Measurements from ENCODE around the gene AP5Z1.

AP5Z1 gene

DNA sequence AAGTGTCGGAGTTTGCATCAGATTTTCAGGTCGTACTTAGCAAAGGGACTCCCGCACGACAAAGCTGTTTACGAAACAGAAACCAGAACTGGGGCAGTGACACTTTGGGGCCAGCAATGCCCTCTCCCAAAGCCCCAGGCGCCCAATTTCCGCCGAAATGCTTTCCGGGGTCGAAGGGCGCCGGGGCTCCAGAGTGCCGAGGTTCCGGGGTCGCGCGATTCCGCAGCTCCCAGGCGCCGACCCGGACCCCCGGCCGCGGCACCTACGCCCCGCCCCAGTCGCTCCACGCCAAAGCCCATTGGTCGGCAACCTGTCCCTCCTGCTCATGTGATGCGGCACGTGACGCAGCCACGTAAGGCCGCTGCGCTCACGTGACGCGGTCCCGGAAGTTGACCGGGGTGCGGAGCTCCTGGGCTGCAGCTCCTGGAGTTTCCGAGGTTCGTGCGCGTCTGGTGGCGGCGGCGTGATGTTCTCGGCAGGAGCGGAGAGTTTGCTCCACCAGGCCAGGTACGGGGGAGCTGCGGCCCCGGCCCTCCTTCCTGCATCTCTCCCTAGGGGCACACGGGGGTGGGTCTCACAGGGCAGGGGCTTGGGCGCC lies at the start of gene AP5Z1:
Gene AP5Z1 (plus strand): TSS at position 374 of the 598 bp plus-strand sequence. CDS start 93 bp downstream, at position 467.
- peak; percentile 95 for DNase-seq

DNA sequence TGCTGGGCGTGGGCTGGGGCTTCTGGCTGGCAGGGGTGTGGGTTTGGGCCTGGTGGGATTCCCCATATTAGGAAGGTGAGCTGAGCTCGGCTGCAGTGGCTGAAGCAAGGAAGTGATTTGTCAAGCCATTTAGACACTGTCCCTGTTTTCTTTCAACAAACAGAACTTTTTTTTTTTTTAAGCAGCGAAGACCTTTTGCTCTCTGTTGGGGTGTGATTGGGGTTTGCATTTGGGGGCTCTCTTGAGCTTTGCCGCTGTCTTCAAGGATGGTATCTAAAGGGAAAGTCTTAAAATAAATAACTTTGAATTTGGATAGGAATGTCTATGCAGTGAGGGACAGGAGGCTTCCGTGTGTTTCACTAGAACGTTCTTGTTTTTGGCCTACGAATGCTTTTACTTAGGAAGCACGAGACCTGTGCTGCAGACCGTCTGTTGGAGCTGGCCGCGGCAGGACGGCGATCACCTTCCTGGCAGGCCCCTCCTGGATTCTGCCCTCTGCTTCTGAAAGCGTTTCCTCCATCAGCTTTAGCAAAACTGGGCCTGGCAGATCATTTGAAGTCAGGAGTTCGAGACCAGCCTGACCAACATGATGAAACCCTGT lies 49.5 kb upstream of the AP5Z1 start:
- no peak for DNase-seq

GRCh38 chr7:4726566-4726965 lies 48.9 kb upstream of the AP5Z1 start:
- no peak for DNase-seq

- DNase-seq = no peak
Measured at GRCh38 chr7:4727914-4728705, 47.3 kb upstream of the AP5Z1 start.

DNA sequence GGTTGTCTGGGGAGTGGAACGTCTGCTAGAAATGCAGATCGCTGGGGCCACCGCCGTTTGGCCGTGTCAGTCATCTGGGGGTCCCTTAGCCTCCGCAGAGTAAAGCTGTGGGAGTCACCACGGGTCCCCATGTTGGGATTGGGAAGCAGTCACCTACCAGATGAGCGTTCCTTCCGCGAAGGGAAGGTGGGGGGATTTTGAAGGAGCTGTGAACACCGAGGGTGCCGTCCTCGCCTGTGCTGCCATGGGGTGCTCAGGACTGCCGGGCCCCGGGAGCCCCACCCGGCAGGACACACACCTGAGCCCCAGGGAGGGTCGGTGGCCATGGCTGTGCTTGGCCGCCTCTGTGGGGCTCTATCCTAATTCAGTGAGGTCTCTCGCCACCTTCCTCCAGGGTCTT lies 46.2 kb upstream of the AP5Z1 start:
- DNase-seq = no peak

DNA sequence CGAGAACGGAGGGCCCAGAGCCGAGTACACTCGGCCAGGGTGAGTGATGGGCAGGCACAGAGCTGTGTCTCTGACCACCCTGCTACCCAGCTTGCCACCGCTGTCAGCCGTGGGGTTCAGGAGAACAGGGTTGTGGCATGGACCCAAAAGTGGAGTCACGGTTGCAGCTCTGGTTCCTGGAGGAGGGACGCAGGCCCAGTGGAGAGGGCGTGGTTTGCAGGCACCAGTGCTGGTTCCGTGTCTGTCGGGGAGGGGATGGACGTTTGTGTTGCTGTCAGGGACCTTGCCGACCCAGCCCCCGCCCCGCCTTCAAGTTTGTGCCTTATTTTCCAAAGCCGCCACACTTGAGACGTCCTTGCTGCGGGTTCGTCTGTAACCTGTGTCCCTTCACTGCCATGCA lies 45.1 kb upstream of the AP5Z1 start:
- no peak for DNase-seq

DNA sequence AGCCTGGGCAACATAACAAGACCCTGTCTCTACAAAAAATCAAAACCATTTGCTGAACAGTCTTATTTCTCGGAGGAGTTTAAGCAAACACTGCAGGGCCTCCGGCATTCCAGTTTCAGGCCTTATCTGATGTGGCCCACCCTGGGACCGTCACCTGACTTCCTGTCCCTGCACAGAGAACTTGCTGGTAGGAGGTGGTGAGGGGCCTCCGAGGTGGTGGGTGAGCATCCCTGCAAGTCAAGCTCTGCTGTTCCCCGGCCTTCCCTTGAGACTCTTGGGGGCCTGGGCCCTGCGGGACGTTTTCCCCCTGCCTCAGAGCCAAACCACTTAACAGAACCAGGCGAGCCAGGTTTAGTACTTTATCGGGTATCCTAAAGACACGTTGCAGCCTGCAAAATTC lies 44.5 kb upstream of the AP5Z1 start:
- no peak for DNase-seq

- no peak for DNase-seq
Measured at GRCh38 chr7:4731803-4732202, 43.6 kb upstream of the AP5Z1 start.

- DNase-seq = no peak
Measured at GRCh38 chr7:4733936-4734528, 41.4 kb upstream of the AP5Z1 start.

DNA sequence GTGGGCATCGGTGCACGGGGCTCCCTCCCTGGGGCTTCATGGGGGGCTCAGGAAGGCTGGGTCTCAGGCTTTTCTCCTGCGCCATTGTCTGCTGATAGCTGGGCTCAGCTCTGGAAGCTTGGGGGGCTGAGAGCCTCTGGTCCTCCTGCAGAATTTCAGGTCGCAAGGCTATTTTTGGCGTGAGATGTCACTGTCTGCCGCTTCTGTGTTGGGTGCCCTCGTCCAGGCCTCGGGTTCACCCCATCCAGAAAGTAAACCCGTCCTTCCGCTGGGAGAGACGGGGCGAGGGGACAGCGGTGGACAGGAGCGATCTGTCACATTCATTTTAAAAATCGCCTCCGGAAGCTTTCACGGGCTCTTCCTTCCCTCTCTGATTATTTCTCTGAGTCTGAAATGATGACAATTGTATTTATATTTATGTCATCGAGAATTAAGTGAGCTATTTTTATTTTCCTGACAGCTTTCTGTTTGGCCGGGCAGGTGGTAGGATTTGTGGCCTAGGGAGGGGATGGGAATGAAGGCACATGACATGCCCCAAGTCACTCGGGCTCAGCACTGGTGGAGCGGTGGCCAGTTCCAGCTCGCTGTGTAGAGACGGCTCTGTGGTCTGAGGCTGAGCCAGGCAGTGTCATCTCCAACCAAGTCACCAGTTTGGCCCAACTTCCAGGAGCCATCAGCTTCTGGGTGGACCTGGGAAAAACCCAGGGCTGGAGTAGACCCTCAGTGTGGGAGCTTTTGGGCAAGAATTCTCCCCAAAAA lies 40.7 kb upstream of the AP5Z1 start:
- no peak for DNase-seq

DNA sequence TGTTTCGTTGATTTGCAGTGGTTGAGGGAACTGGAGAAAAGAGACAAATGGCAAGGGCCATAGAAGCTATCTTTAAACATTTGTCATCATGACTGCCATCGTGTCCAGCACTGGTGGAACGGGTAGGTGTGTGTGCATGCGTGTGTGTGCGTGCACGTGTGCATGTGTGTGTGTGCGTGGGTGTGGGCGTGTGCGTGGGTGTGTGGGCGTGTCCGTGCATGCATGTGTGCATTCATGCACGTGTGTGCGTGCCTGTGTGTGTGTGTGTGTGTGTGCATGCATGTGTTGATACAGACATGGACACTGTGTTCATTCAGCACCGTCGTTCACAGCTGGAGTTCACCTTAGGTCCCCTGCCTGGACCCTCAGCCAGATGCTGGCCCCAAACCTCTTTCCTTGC lies 38.1 kb upstream of the AP5Z1 start:
- no peak for DNase-seq

DNA sequence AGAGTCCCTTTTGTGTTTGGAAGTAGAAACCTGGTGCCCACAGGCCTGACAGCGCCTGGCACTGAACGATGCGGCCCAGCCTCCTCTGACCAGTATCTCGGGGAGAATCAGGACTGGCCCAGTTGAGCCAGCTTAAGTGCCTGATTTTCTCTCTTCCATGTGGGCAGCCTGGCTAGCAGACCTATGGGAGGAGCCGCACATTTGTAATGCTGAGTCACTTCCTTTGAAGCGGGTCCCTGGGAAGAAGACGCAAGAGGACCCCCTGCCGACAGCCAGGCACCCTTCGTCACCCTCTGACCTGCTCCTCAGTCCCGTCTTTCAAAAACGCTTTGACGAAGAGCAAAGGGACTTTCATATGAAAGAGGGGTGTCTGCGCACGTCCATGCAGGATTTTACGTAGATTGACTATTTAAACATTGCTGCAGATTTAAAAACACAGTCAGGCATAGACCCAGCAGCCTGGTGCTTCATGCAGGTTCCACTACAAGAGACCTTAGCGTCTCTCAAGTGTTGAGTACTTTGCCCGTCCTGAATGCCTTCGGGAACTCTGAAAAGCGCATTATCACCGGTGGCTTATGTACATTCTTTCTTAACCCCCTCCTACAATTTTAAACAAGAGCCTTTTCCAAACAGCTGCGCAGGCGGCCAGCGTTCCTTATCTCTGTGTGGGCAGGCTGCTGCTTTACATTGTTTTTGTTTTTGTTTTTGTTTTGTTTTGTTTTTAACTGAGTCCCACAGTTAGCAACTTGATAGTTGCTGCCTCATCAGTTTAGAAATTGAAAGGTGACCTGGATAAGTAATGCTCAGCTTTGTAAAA lies 36.5 kb upstream of the AP5Z1 start:
- peak; percentile 11 for DNase-seq

GRCh38 chr7:4739528-4739992 lies 35.9 kb upstream of the AP5Z1 start:
- peak; percentile 41 for DNase-seq

- no peak for DNase-seq
Measured at GRCh38 chr7:4740796-4741195, 34.6 kb upstream of the AP5Z1 start.

- DNase-seq = no peak
Measured at GRCh38 chr7:4742051-4742573, 33.3 kb upstream of the AP5Z1 start.

DNA sequence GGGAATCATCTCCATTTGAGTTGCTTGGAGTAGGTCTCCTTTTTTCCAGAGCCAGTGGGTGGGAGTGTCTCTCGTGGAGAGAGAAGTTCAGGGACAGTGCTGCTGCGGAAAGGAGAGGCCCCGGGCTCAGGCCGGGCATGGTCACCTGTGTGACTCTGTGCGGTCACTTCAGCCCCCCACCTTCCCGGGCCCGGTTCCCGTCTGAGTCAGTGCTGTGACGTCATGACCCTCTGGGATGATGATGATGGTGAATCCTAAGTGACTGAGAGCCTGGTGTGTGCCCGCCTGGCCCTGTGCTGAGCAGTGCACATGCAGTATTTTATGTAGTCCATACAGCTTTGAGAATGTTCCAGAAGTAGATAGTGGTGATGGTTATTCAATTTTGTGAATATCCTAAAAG lies 32.6 kb upstream of the AP5Z1 start:
- DNase-seq = no peak

- peak; percentile 84 for DNase-seq
Measured at GRCh38 chr7:4744391-4745264, 30.8 kb upstream of the AP5Z1 start.

DNA sequence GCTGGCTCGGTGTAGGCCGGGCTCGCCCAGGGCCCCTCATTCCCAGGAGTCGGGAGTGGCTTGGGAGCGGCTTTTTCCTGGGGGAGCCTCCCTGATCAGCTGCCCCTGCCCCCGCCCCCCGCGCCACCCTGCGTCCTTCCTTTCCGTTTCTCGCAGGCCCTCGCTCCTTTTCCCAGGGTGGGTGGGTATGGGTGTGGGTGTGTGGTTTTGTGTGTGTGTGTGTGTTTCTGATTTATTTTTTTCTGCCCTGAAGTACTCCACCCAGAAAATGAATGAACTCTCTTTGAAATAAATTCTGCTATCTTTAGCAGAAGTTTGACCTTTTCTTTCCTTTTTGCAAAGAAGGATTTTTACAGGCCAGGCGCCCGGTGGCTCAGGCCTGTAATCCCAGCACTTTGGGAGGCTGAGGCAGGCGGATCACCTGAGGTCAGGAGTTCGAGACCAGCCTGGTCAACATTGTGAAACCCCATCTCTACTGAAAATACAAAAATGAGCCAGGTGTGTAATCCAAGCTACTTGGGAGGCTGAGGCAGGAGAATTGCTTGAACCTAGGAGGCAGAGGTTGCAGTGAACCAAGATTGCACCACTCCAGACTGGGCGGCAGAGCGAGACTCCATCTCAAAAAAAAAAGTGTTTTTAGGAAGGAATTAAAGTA lies 30.0 kb upstream of the AP5Z1 start:
- DNase-seq = peak; percentile 65

GRCh38 chr7:4745971-4746919 lies 29.2 kb upstream of the AP5Z1 start:
- peak; percentile 51 for DNase-seq

Measured in CD4-positive, alpha-beta T cell treated with Interleukin-4 for 4 hours (primary cell).